ENCODE measurements around the gene TSPYL6.
"Not testable (repeated sequence)": the region's sequence is repeated elsewhere in the genome, so short reads cannot be mapped to it uniquely, and the experiment has no call there.

Gene TSPYL6

DNA sequence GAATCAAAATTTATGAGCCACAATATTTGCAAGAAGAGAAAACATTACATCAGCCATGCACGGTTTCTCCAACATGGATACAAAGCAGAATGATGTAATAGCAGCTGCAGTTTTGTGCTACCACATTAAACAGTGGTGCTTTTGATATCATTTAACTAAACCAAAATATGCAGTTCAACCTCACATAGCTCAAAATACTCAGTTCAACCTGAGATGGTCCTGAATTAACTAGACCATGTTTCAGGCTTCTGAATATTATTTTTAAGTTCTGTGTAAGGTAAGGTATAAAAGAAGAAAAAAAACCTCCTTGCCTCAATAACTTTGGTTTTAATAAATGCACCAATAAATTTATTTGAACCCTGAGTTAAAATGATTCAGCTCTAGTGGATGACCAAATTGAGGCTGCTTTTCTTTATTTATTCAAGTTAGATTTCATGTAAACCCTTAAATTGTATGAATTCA lies 18.8 kb upstream of the TSPYL6 start:
- no peaks in the 10 kb centered on the region for H3K4me1 Mint-ChIP-seq
- H3K4me3 Mint-ChIP-seq, result no peak overlapping the region
- no peaks in the 10 kb centered on the region for H3K27me3 Mint-ChIP-seq (ENCODE audit: low read depth, poor library complexity)
- H3K27ac Mint-ChIP-seq, result no peak overlapping the region
- H3K9me3 Mint-ChIP-seq, result peaks cover 6% of the 10 kb centered on the region
- no peak for DNase-seq
- peaks cover 12% of the 10 kb centered on the region for H3K36me3 Mint-ChIP-seq (ENCODE audit: low read depth)
- no peak for TF ChIP-seq CTCF (IDR thresholded peaks at IDR 0.05)

DNA sequence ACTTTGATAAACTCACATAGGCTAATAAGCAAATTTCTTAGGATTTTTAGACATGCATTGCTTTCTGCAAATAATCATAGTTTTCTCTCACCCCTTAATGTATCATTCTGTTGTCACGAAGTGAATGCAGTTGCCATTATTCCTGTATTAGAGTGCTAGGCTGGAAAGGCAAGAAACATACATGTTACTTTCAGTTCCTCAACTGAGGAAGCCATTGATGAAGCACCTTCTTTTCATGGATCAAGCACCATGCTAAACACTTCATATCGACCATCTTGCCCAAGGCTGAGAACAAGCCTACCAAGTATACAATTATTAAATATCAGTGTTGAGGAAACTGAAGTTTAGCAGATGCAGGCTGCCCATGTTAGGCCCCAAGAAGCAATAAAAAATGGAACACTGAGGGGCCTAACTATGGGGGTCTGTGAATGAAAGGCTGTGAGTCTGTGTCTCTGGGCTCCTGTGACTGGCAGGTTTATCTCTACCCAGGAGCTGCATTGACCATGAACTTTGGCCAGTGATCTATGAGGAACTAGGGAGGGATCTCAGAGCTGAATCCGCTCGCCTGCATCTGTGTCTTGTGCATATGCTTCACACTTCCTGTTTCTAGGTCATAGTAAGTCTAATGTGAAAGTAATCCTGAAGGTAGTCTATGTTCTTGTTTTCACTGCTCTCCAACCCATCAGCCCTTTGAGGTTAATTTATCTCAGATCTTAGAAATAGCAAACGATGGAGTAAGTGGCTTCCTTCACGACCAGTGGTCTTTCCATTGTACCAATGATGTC lies 16.0 kb upstream of the TSPYL6 start:
- Mint-ChIP-seq H3K4me1 (no peaks in the 10 kb centered on the region), H3K27me3 (ENCODE audit: low read depth, poor library complexity) (peaks cover 2% of the 10 kb centered on the region), H3K36me3 (ENCODE audit: low read depth) (peaks cover 12% of the 10 kb centered on the region), H3K9me3 (peaks cover 6% of the 10 kb centered on the region), H3K27ac (no peak overlapping the region), H3K4me3 (no peak overlapping the region)
- no peak for DNase-seq
- no peak for TF ChIP-seq CTCF (IDR thresholded peaks at IDR 0.05)

DNA sequence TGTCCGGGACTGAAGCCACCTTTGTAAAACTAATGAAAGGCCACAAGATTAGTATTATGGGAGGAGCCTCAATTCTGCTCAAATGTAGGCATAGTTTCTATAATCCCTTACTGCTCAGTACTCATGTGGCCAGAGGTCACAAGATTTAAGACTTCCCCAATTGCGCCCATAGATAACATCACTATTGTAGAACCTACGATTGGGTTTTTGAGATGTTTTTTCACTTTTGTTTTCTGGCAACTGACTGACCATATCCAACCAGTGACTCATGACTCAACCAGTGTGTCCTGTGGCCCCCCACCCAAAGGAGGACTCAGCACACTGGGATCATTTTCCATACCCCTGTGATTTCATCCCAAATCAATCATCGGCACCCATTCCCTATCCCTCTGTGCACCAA lies 15.2 kb upstream of the TSPYL6 start:
- Mint-ChIP-seq H3K27me3 (ENCODE audit: low read depth, poor library complexity) (peaks cover 2% of the 10 kb centered on the region), H3K4me1 (no peaks in the 10 kb centered on the region), H3K4me3 (no peak overlapping the region), H3K36me3 (ENCODE audit: low read depth) (peaks cover 12% of the 10 kb centered on the region), H3K27ac (no peak overlapping the region), H3K9me3 (peaks cover 6% of the 10 kb centered on the region)
- TF ChIP-seq CTCF (IDR thresholded peaks at IDR 0.05), result no peak
- DNase-seq, result no peak

DNA sequence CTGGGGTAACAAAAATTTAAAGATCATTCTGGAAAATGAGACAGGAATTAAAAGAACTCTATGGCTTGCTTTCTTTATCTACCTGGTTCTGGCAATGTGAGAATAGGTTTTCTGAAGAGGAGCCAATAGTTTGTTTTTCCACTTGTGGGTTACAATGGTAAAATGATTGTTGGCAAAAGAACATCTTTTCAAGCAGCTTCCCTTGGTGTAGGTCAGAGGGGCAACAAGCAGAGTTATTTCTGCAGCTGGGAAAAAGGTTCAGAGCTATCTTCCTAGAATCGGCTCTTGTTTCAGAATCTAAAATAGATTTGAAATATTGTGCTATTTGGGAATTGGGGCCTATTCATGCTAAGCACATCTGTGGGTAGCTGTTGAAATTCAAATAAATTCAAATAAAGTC lies 11.5 kb upstream of the TSPYL6 start:
- H3K4me3 Mint-ChIP-seq, result no peak overlapping the region
- H3K27me3 Mint-ChIP-seq (ENCODE audit: low read depth, poor library complexity), result peaks cover 2% of the 10 kb centered on the region
- no peak for DNase-seq
- peaks cover 21% of the 10 kb centered on the region for H3K9me3 Mint-ChIP-seq
- no peaks in the 10 kb centered on the region for H3K4me1 Mint-ChIP-seq
- H3K36me3 Mint-ChIP-seq (ENCODE audit: low read depth), result peaks cover 20% of the 10 kb centered on the region
- TF ChIP-seq CTCF (IDR thresholded peaks at IDR 0.05), result no peak
- no peak overlapping the region for H3K27ac Mint-ChIP-seq

GRCh38 chr2:54265081-54265480 lies 9.1 kb upstream of the TSPYL6 start:
- not testable (repeated sequence) for H3K4me3 Mint-ChIP-seq; DNase-seq; H3K4me1 Mint-ChIP-seq; H3K27me3 Mint-ChIP-seq (ENCODE audit: low read depth, poor library complexity); H3K27ac Mint-ChIP-seq
- H3K36me3 Mint-ChIP-seq (ENCODE audit: low read depth), result peaks cover 19% of the 10 kb centered on the region
- peaks cover 21% of the 10 kb centered on the region for H3K9me3 Mint-ChIP-seq

GRCh38 chr2:54262015-54262765 lies 6.2 kb upstream of the TSPYL6 start:
- Mint-ChIP-seq H3K4me3 (no peak overlapping the region), H3K36me3 (ENCODE audit: low read depth) (peaks cover 19% of the 10 kb centered on the region), H3K9me3 (peaks cover 21% of the 10 kb centered on the region), H3K4me1 (no peaks in the 10 kb centered on the region), H3K27me3 (ENCODE audit: low read depth, poor library complexity) (peaks cover under 1% of the 10 kb centered on the region), H3K27ac (no peak overlapping the region)
- DNase-seq, result no peak
- no peak for TF ChIP-seq CTCF (IDR thresholded peaks at IDR 0.05)
